ENCODE measurements around the gene ATM.

- TF ChIP-seq CTCF (IDR thresholded peaks at IDR 0.05; ENCODE audit: extremely low read depth in 1 of 2, insufficient read depth in 1 of 2, low read depth in 1 of 2, low read length in 2 of 2) (no peak), MAX (IDR thresholded peaks at IDR 0.05; ENCODE audit: insufficient read depth, insufficient read length) (no peak), POLR2AphosphoS5 (IDR thresholded peaks at IDR 0.05; ENCODE audit: insufficient read depth, low read depth, low read length) (no peak), POLR2A (IDR thresholded peaks at IDR 0.05; ENCODE audit: low read depth, low read length) (no peak), JUN (IDR thresholded peaks at IDR 0.05; ENCODE audit: borderline replicate concordance, insufficient read depth, insufficient read length, low read depth) (no peak), GATA2 (IDR thresholded peaks at IDR 0.05; ENCODE audit: insufficient read depth, insufficient read length, low read depth, low read length) (no peak), FOS (IDR thresholded peaks at IDR 0.05; ENCODE audit: borderline replicate concordance, insufficient read depth, low read length) (no peak), EZH2 (IDR thresholded peaks at IDR 0.05; ENCODE audit: borderline replicate concordance, low read depth, low read length, severe bottlenecking) (no peak), MYC (IDR thresholded peaks at IDR 0.05; ENCODE audit: low read depth, low read length) (no peak)
These were observed 10.5 kb downstream of the ATM start for GRCh38 chr11:108233277-108233945.
